ENCODE results near the gene PTPRN. TPM values are rescaled to one million over a fixed set of nuclear protein-coding genes. Genes with fewer than 3 reads are reported as not detected.

PTPRN gene
- total RNA-seq, 1 donor from 2014 or later, result 0.60 TPM

- no peak overlapping the region for H3K4me3 Mint-ChIP-seq
- Histone ChIP-seq H3F3A (ENCODE audit: low read depth) (no peaks in the 10 kb centered on the region), H2AFZ (replicated peaks) (no peak overlapping the region), H3K4me2 (no peak overlapping the region), H3K36me3 (no peaks in the 10 kb centered on the region), H3K79me2 (ENCODE audit: low read depth) (no peaks in the 10 kb centered on the region), H3K27me3 (no peaks in the 10 kb centered on the region), H3K4me3 (no peak overlapping the region), H3K9me3 (ENCODE audit: low read depth) (no peaks in the 10 kb centered on the region), H3K4me1 (peaks cover 5% of the 10 kb centered on the region), H4K20me1 (ENCODE audit: low read depth) (no peaks in the 10 kb centered on the region), H3K27ac (no peak overlapping the region), H3K9ac (no peak overlapping the region)
- H3K36me3 Mint-ChIP-seq, result peaks cover 7% of the 10 kb centered on the region
- peaks cover 9% of the 10 kb centered on the region for H3K27me3 Mint-ChIP-seq (ENCODE audit: insufficient read depth, low read depth)
- DNase-seq (ENCODE audit: low spot score), result no peak
- H3K9me3 Mint-ChIP-seq, result no peaks in the 10 kb centered on the region
- peak overlapping the region; percentile 48 for H3K27ac Mint-ChIP-seq
- peaks cover 13% of the 10 kb centered on the region for H3K4me1 Mint-ChIP-seq
- TF ChIP-seq EZH2phosphoT487 (IDR thresholded peaks at IDR 0.05) (no peak), CTCF (IDR thresholded peaks at IDR 0.05) (no peak), EZH2 (IDR thresholded peaks at IDR 0.05) (no peak)
Observed at GRCh38 chr2:219285373-219285735, 23.8 kb downstream of the PTPRN start.

- H3K9ac ChIP-seq, result no peak overlapping the region
- no peak overlapping the region for H3K4me3 Mint-ChIP-seq
- no peak overlapping the region for H3K4me3 ChIP-seq
- H3K4me1 ChIP-seq, result peaks cover 8% of the 10 kb centered on the region
- H3K79me2 ChIP-seq (ENCODE audit: low read depth), result no peaks in the 10 kb centered on the region
- no peak for TF ChIP-seq EZH2phosphoT487 (IDR thresholded peaks at IDR 0.05)
- no peak for TF ChIP-seq CTCF (IDR thresholded peaks at IDR 0.05)
- no peak for TF ChIP-seq EZH2 (IDR thresholded peaks at IDR 0.05)
- H3F3A ChIP-seq (ENCODE audit: low read depth), result no peaks in the 10 kb centered on the region
- no peaks in the 10 kb centered on the region for H3K36me3 ChIP-seq
- peaks cover 17% of the 10 kb centered on the region for H3K4me1 Mint-ChIP-seq
- no peak for DNase-seq (ENCODE audit: low spot score)
- peaks cover 7% of the 10 kb centered on the region for H3K36me3 Mint-ChIP-seq
- no peak overlapping the region for H3K27ac Mint-ChIP-seq
- H3K9me3 Mint-ChIP-seq, result no peaks in the 10 kb centered on the region
- H3K4me2 ChIP-seq, result no peak overlapping the region
- H4K20me1 ChIP-seq (ENCODE audit: low read depth), result no peaks in the 10 kb centered on the region
- H2AFZ ChIP-seq (replicated peaks), result no peak overlapping the region
- H3K27me3 Mint-ChIP-seq (ENCODE audit: insufficient read depth, low read depth), result peaks cover 13% of the 10 kb centered on the region
- H3K27me3 ChIP-seq, result no peaks in the 10 kb centered on the region
- H3K27ac ChIP-seq, result no peak overlapping the region
- H3K9me3 ChIP-seq (ENCODE audit: low read depth), result no peaks in the 10 kb centered on the region
Observed at GRCh38 chr2:219284501-219285372, 24.5 kb downstream of the PTPRN start.

- H3K36me3 Mint-ChIP-seq, result peaks cover 7% of the 10 kb centered on the region
- no peak overlapping the region for H3K4me2 ChIP-seq
- H3K4me3 Mint-ChIP-seq, result no peak overlapping the region
- H3K9me3 ChIP-seq (ENCODE audit: low read depth), result no peaks in the 10 kb centered on the region
- H3K9ac ChIP-seq, result no peak overlapping the region
- peaks cover 16% of the 10 kb centered on the region for H3K4me1 ChIP-seq
- H4K20me1 ChIP-seq (ENCODE audit: low read depth), result no peaks in the 10 kb centered on the region
- H3K4me1 Mint-ChIP-seq, result peaks cover 29% of the 10 kb centered on the region
- no peaks in the 10 kb centered on the region for H3K36me3 ChIP-seq
- H3K27me3 ChIP-seq, result no peaks in the 10 kb centered on the region
- H3K9me3 Mint-ChIP-seq, result no peaks in the 10 kb centered on the region
- H3K27me3 Mint-ChIP-seq (ENCODE audit: insufficient read depth, low read depth), result peaks cover 10% of the 10 kb centered on the region
- H2AFZ ChIP-seq (replicated peaks), result no peak overlapping the region
- no peaks in the 10 kb centered on the region for H3K79me2 ChIP-seq (ENCODE audit: low read depth)
- no peak for TF ChIP-seq EZH2 (IDR thresholded peaks at IDR 0.05)
- TF ChIP-seq CTCF (IDR thresholded peaks at IDR 0.05), result no peak
- no peak for TF ChIP-seq EZH2phosphoT487 (IDR thresholded peaks at IDR 0.05)
- H3K27ac ChIP-seq, result no peak overlapping the region
- H3K4me3 ChIP-seq, result no peak overlapping the region
- DNase-seq (ENCODE audit: low spot score), result no peak
- no peak overlapping the region for H3K27ac Mint-ChIP-seq
- H3F3A ChIP-seq (ENCODE audit: low read depth), result peaks cover 9% of the 10 kb centered on the region
Observed at GRCh38 chr2:219282943-219283581, 26.1 kb downstream of the PTPRN start.

All from neural progenitor cell (in vitro differentiated cells).